WI38 (cell line): ENCODE data around the gene LIMS2.

Source experiments
- H3K4me3 ChIP-seq: 2 replicates; pipeline ENCODE4 v1.5.1; 2011; ENCODE audit warnings: low read depth, mild to moderate bottlenecking, control low read depth, low read length
- CTCF ChIP-seq: IDR thresholded peaks from 2 replicates; pipeline ENCODE4 v1.5.1; 2012; ENCODE audit warnings: low read depth, mild to moderate bottlenecking, control low read depth, low read length

Gene LIMS2

GRCh38 chr2:127675331-127676261 lies at the start of gene LIMS2:
Gene LIMS2 (minus strand): TSS chr2:127675530. CDS start chr2:127675024, 506 bp downstream.
- H3K4me3 ChIP-seq, result peak within 1 kb of the TSS; percentile 79
- TF ChIP-seq CTCF, result no peak

DNA sequence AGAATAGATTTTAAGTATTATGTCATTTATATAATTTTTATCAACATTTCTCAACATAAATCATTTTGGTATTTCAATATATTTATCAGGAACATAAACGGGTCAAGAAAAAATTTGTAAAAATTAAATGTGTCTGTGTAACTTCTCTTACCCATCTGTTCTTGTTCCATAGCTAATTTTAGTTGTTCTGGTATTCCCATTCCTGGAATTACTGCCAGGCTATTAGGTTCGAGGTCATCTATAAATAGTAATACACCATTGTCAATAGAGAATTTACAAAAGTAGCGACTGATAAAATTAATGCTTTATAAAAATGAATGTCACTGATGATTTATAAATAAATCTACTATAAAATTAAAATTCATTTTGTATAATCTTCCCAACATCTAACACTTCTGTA lies 47.5 kb upstream of the LIMS2 start:
- TF ChIP-seq CTCF, result no peak
- no peak overlapping the region for H3K4me3 ChIP-seq

DNA sequence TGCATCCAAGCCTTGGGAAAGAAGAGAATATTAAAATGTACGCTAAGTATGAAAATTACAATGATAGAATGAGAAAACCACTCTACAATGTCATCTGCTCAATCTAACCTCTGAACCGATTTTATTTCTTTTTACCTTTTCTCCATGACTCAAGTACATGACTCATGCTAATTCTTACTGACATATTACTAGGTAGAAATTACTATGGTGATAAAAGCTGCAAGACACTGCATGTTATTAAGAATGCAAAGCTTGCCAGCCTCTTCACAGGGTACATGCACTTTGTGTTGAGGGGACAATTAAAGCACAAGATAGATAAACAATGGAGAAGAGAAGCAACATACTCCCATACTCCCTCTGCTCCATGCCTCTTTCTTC lies 46.6 kb upstream of the LIMS2 start:
- H3K4me3 ChIP-seq, result no peak overlapping the region
- TF ChIP-seq CTCF, result no peak

- no peak overlapping the region for H3K4me3 ChIP-seq
- TF ChIP-seq CTCF, result no peak
Measured at GRCh38 chr2:127721311-127721977, 46.1 kb upstream of the LIMS2 start.

DNA sequence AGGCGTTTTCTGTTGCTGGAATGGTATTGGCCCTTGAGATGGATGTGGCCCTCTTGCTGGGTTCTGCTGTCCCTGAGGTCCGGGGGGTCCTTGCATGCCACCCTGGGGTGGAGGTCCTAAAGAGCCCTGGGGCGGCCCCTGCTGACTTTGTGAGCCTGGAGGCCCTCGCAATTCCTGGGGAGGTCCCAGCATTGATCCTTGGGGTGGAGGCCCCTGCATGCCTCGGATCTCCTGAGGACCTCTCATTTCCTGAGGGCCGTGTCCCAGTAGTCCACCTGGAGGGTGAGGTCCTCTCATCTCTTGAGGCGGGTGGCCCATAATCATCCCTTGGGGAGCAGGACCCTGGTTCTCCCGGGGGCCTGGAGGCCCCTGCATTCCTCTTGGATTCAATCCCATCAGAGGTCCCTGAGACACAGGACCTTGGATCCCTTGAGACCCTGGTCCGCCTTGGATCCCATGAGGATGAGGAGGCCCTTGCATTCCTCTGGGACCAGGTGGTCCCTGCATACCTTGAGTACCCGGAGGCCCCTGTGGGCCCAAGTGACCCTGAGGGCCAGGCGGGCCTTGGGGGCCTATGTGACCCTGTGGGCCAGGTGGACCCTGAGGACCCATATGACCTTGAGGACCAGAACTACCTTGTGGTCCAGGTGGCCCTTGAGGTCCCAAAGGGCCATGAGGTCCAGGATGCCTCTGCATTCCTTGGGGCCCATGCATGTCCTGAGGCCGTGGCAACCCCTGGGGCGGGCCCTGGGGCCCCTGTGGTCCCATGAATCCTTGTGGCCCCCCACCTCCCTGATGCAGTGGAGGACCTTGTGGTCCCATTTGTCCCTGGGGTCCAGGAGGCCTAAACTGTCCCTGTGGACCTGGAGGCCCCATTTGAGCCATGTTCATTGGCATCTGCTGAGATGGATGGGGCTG lies 44.2 kb upstream of the LIMS2 start:
- TF ChIP-seq CTCF, result no peak
- no peak overlapping the region for H3K4me3 ChIP-seq

DNA sequence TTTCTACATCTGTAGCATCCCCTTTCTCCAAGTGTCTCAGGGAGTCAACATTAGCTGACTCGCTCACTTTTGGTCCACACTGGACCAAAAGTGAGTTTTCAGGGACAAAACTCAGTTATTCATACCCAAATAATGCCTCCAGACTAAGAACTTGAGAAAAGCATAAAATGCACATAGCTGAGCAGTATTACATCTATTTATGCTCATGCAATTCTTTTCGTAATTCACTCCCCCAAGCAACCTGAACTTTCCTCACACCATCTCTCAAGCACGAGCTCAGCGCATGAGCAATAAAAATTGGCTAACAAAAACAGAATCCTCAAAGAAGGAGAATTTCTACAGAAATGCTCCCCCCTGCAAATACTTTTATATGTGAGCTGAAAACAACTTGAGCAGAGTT lies 42.9 kb upstream of the LIMS2 start:
- H3K4me3 ChIP-seq, result no peak overlapping the region
- no peak for TF ChIP-seq CTCF
